Stimulated activated memory B cell treated with anti-CD40 and anti-IgM and Interleukin-4, amounts not matched to agents 10 μg/mL and 1 μg/mL and 100 μg/mL, for 72 hours (primary cell): ENCODE data around the gene C16orf89.

Experiments
- ATAC-seq: fragments of 150-1000 bp; cut with Tn5 transposase; 2 replicates; pipeline ENCODE4 v1.10.0; 2021
- H3K27ac Mint-ChIP-seq: one replicate; pipeline ENCODE4 v1.8.0; 2022; ENCODE audit warnings: mild to moderate bottlenecking, mixed read lengths
- H3K27me3 Mint-ChIP-seq: one replicate; pipeline ENCODE4 v1.8.0; 2022; ENCODE audit warnings: mixed read lengths
- H3K36me3 Mint-ChIP-seq: one replicate; pipeline ENCODE4 v1.8.0; 2022; ENCODE audit warnings: mixed read lengths
- H3K4me1 Mint-ChIP-seq: one replicate; pipeline ENCODE4 v1.8.0; 2022; ENCODE audit warnings: mixed read lengths
- H3K4me3 Mint-ChIP-seq: one replicate; pipeline ENCODE4 v1.8.0; 2022; ENCODE audit warnings: mild to moderate bottlenecking, moderate library complexity, mixed read lengths
- H3K9me3 Mint-ChIP-seq: one replicate; pipeline ENCODE4 v1.8.0; 2022; ENCODE audit warnings: mixed read lengths

The C16orf89 gene

GRCh38 chr16:5012887-5013286 is 52.9 kb downstream of the C16orf89 start:
- Mint-ChIP-seq H3K4me3 (no peak overlapping the region), H3K27ac (no peak overlapping the region), H3K4me1 (no peaks in the 10 kb centered on the region), H3K36me3 (no peaks in the 10 kb centered on the region), H3K9me3 (peaks cover 3% of the 10 kb centered on the region), H3K27me3 (peaks cover 44% of the 10 kb centered on the region)
- ATAC-seq: no peak

GRCh38 chr16:5011637-5012036 is 54.1 kb downstream of the C16orf89 start:
- peaks cover 44% of the 10 kb centered on the region for H3K27me3 Mint-ChIP-seq
- H3K36me3 Mint-ChIP-seq: no peaks in the 10 kb centered on the region
- no peak overlapping the region for H3K27ac Mint-ChIP-seq
- no peaks in the 10 kb centered on the region for H3K4me1 Mint-ChIP-seq
- H3K9me3 Mint-ChIP-seq: peaks cover 3% of the 10 kb centered on the region
- H3K4me3 Mint-ChIP-seq: no peak overlapping the region
- no peak for ATAC-seq

GRCh38 chr16:5010576-5011329 is 55.0 kb downstream of the C16orf89 start:
- Mint-ChIP-seq H3K27me3 (peaks cover 44% of the 10 kb centered on the region), H3K9me3 (peaks cover 3% of the 10 kb centered on the region), H3K27ac (no peak overlapping the region), H3K36me3 (no peaks in the 10 kb centered on the region), H3K4me1 (no peaks in the 10 kb centered on the region), H3K4me3 (no peak overlapping the region)
- ATAC-seq: no peak

- Mint-ChIP-seq H3K4me3 (no peak overlapping the region), H3K36me3 (no peaks in the 10 kb centered on the region), H3K9me3 (peaks cover 3% of the 10 kb centered on the region), H3K27ac (no peak overlapping the region), H3K27me3 (peaks cover 54% of the 10 kb centered on the region), H3K4me1 (no peaks in the 10 kb centered on the region)
- no peak for ATAC-seq
Measured at GRCh38 chr16:5008311-5008731, 57.4 kb downstream of the C16orf89 start.

GRCh38 chr16:5007256-5007655 is 58.5 kb downstream of the C16orf89 start:
- no peak for ATAC-seq
- Mint-ChIP-seq H3K9me3 (peaks cover 3% of the 10 kb centered on the region), H3K27me3 (peaks cover 56% of the 10 kb centered on the region), H3K36me3 (no peaks in the 10 kb centered on the region), H3K4me1 (no peaks in the 10 kb centered on the region), H3K4me3 (no peak overlapping the region), H3K27ac (no peak overlapping the region)

GRCh38 chr16:5006348-5007193 is 59.2 kb downstream of the C16orf89 start:
- peaks cover 56% of the 10 kb centered on the region for H3K27me3 Mint-ChIP-seq
- H3K27ac Mint-ChIP-seq: no peak overlapping the region
- no peak overlapping the region for H3K4me3 Mint-ChIP-seq
- peaks cover 3% of the 10 kb centered on the region for H3K9me3 Mint-ChIP-seq
- peaks cover 3% of the 10 kb centered on the region for H3K4me1 Mint-ChIP-seq
- no peak for ATAC-seq
- H3K36me3 Mint-ChIP-seq: no peaks in the 10 kb centered on the region

- Mint-ChIP-seq H3K27me3 (peaks cover 57% of the 10 kb centered on the region), H3K27ac (no peak overlapping the region), H3K4me3 (no peak overlapping the region), H3K9me3 (peaks cover 3% of the 10 kb centered on the region), H3K36me3 (no peaks in the 10 kb centered on the region), H3K4me1 (peaks cover 6% of the 10 kb centered on the region)
- ATAC-seq: no peak
Measured at GRCh38 chr16:5005916-5006315, 59.8 kb downstream of the C16orf89 start.

- H3K4me3 Mint-ChIP-seq: no peak overlapping the region
- peaks cover 6% of the 10 kb centered on the region for H3K4me1 Mint-ChIP-seq
- ATAC-seq: no peak
- H3K27ac Mint-ChIP-seq: no peak overlapping the region
- peaks cover 51% of the 10 kb centered on the region for H3K27me3 Mint-ChIP-seq
- no peaks in the 10 kb centered on the region for H3K36me3 Mint-ChIP-seq
- H3K9me3 Mint-ChIP-seq: no peaks in the 10 kb centered on the region
Measured at GRCh38 chr16:5004311-5004710, 61.4 kb downstream of the C16orf89 start.

GRCh38 chr16:5003828-5004227 is 61.9 kb downstream of the C16orf89 start:
- Mint-ChIP-seq H3K27ac (no peak overlapping the region), H3K4me1 (peaks cover 6% of the 10 kb centered on the region), H3K4me3 (no peak overlapping the region), H3K36me3 (no peaks in the 10 kb centered on the region), H3K9me3 (no peaks in the 10 kb centered on the region), H3K27me3 (peaks cover 51% of the 10 kb centered on the region)
- no peak for ATAC-seq

- Mint-ChIP-seq H3K4me1 (peaks cover 6% of the 10 kb centered on the region), H3K4me3 (no peak overlapping the region), H3K36me3 (no peaks in the 10 kb centered on the region), H3K27me3 (peaks cover 55% of the 10 kb centered on the region), H3K9me3 (no peaks in the 10 kb centered on the region), H3K27ac (no peak overlapping the region)
- no peak for ATAC-seq
Measured at GRCh38 chr16:5003211-5003610, 62.5 kb downstream of the C16orf89 start.

- Mint-ChIP-seq H3K36me3 (no peaks in the 10 kb centered on the region), H3K4me3 (no peak overlapping the region), H3K27ac (no peak overlapping the region), H3K27me3 (peaks cover 55% of the 10 kb centered on the region), H3K4me1 (peaks cover 6% of the 10 kb centered on the region), H3K9me3 (no peaks in the 10 kb centered on the region)
- ATAC-seq: no peak
Measured at GRCh38 chr16:5002699-5003143, 63.0 kb downstream of the C16orf89 start.

- H3K27me3 Mint-ChIP-seq: peaks cover 59% of the 10 kb centered on the region
- no peak for ATAC-seq
- H3K4me1 Mint-ChIP-seq: peaks cover 6% of the 10 kb centered on the region
- no peaks in the 10 kb centered on the region for H3K36me3 Mint-ChIP-seq
- no peak overlapping the region for H3K4me3 Mint-ChIP-seq
- no peaks in the 10 kb centered on the region for H3K9me3 Mint-ChIP-seq
- no peak overlapping the region for H3K27ac Mint-ChIP-seq
Measured at GRCh38 chr16:5001986-5002385, 63.8 kb downstream of the C16orf89 start.

GRCh38 chr16:5001571-5001970 is 64.2 kb downstream of the C16orf89 start:
- H3K27me3 Mint-ChIP-seq: peaks cover 63% of the 10 kb centered on the region
- peaks cover 6% of the 10 kb centered on the region for H3K4me1 Mint-ChIP-seq
- no peaks in the 10 kb centered on the region for H3K36me3 Mint-ChIP-seq
- no peak overlapping the region for H3K4me3 Mint-ChIP-seq
- ATAC-seq: no peak
- H3K27ac Mint-ChIP-seq: no peak overlapping the region
- H3K9me3 Mint-ChIP-seq: no peaks in the 10 kb centered on the region

GRCh38 chr16:5000573-5001001 is 65.2 kb downstream of the C16orf89 start:
- H3K36me3 Mint-ChIP-seq: no peaks in the 10 kb centered on the region
- ATAC-seq: no peak
- peaks cover 73% of the 10 kb centered on the region for H3K27me3 Mint-ChIP-seq
- no peaks in the 10 kb centered on the region for H3K9me3 Mint-ChIP-seq
- H3K4me1 Mint-ChIP-seq: peaks cover 6% of the 10 kb centered on the region
- H3K27ac Mint-ChIP-seq: no peak overlapping the region
- H3K4me3 Mint-ChIP-seq: no peak overlapping the region

- no peak overlapping the region for H3K27ac Mint-ChIP-seq
Measured at GRCh38 chr16:4994719-4995434, 70.9 kb downstream of the C16orf89 start.

More at GRCh38 chr16:4994719-4995434, 70.9 kb downstream of the C16orf89 start:
- H3K9me3 Mint-ChIP-seq: no peaks in the 10 kb centered on the region
- ATAC-seq: no peak
- H3K27me3 Mint-ChIP-seq: peaks cover 70% of the 10 kb centered on the region
- no peaks in the 10 kb centered on the region for H3K4me1 Mint-ChIP-seq
- H3K36me3 Mint-ChIP-seq: no peaks in the 10 kb centered on the region
- H3K4me3 Mint-ChIP-seq: no peak overlapping the region
